ENCODE data around the gene TMEM165.

Gene TMEM165

DNA sequence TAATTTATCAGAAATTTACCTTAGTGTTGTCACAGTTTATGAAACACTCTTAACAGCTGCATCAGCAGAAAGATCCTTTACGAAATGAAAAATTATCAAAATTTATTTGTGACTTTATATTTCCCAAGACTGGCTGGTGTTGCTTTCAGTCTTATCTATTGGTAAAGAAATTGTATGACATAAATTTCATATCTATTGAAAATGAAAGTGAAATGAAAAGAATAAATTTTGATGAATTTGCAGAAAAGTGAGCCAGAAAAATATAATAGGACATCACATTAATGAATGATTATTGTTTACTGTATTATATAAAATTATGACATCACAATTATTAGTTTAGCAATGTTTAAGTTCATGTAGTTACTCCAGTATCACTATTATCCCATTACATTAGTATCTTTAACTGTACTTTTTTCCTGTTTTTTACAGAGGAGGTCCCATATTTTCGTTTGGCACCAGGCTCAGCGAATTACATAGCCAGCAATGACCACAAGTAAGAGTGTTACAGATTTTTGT, 13.2 kb upstream of the TMEM165 start:
- no peak for DNase-seq (ENCODE audit: extremely low read depth, low read depth)
- TF ChIP-seq, protein P1, sequence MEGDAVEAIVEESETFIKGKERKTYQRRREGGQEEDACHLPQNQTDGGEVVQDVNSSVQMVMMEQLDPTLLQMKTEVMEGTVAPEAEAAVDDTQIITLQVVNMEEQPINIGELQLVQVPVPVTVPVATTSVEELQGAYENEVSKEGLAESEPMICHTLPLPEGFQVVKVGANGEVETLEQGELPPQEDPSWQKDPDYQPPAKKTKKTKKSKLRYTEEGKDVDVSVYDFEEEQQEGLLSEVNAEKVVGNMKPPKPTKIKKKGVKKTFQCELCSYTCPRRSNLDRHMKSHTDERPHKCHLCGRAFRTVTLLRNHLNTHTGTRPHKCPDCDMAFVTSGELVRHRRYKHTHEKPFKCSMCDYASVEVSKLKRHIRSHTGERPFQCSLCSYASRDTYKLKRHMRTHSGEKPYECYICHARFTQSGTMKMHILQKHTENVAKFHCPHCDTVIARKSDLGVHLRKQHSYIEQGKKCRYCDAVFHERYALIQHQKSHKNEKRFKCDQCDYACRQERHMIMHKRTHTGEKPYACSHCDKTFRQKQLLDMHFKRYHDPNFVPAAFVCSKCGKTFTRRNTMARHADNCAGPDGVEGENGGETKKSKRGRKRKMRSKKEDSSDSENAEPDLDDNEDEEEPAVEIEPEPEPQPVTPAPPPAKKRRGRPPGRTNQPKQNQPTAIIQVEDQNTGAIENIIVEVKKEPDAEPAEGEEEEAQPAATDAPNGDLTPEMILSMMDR (IDR thresholded peaks at IDR 0.05; ENCODE audit: low read depth, low read length) = no peak

DNA sequence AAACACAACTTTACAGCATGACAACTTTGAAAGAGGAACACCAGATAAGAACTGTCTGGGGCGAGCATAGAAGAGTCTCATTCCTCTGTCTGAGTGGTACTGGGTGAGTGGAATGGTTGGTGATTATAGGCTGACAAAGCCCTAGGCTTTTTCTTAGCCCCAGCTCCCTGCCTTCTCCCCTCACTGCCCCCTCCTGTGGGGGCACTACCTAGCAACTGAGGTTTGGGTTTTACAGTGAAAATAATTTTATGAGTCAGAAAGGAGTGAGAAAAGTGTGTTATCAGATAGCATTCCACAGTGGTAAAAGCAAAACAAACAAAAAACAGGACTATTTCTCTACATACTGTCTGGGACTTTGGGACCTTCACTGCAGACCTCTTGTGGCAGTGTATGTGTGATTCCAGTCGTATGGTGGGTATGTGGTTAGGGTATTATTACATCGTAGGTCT, 10.5 kb upstream of the TMEM165 start:
- TF ChIP-seq, protein P1 (IDR thresholded peaks at IDR 0.05; ENCODE audit: low read depth, low read length) = no peak
- DNase-seq (ENCODE audit: extremely low read depth, low read depth) = no peak

DNA sequence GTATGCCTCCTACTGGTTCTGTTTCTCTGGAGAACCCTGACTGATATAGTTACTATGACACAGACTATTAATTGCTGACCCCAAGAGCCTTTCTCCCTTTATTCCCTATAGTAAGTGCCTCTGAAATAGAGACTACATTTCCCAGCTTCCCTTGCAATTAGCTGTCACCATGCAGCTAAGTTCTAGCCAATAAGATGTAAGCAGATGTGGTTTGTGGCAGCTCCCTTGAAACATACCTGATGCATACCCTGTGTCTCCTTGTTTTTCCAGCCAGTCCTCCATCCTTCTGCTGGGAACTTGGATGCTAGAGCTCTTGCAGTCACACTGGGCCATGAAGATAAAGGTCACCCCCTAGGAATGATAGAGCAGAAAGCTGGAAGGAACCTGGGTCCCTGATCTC, 9.7 kb upstream of the TMEM165 start:
- TF ChIP-seq, protein P1 (IDR thresholded peaks at IDR 0.05; ENCODE audit: low read depth, low read length) = no peak
- DNase-seq (ENCODE audit: extremely low read depth, low read depth) = no peak

DNA sequence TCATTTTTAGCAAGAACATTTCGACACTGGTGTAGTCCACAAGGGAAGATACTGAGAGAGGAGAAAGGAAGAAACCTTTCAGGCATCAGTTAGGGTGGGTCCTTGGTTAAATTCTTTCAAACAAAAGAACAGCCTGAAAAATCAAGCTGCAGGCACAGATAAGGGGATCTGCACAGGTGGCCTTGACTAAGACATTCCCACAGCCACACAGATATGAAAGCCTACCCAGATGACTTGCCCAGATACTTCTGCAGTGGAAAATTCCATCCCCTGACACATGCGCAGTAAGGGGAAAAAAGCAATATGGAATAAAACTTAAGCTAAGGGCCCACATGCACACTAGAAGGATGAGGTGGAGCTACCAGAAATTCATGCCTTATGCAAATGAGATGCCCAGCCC, 8.9 kb upstream of the TMEM165 start:
- TF ChIP-seq, protein P1 (IDR thresholded peaks at IDR 0.05; ENCODE audit: low read depth, low read length) = no peak
- DNase-seq (ENCODE audit: extremely low read depth, low read depth) = no peak

DNA sequence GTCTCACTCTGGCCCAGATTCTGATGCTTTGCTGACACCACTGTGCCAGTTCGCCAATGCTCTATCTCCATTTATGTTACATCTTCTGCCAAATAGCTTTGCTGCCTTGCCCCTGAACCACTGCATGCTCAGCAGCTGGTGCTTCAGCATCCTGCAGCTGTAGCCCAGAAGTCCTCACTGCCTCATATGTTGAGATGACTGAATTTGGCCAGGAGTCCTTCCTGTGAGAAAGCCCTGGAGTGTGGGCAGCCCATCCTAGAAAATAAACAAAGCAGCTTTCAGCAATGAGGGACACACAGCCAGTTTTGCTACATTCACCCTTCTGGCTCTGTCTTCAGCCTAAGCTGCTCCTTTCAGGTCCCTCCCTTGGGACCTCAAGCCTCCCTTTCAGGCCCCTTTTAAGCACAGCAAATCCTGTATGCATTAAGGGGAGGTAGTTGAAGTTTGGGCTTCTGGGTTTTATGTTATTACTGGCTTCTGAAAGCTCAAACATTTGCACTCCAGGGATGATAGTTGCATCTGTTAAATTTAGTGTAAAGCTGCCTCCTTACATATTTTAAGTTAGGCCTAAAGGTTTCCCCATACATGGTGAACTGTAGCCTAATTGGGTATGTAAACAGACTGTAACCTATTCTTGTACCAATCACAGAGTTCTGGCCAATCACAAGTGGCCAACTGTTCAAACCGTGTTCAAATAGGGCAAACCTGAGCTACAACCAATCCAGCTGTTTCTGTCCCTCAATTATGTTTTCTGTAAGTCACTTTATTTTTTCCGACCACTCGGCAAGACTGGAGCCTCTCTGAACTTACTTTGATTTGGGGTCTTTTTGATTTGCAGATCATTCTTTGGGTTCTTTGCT, 2.1 kb upstream of the TMEM165 start:
- no peak for DNase-seq (ENCODE audit: extremely low read depth, low read depth)
- TF ChIP-seq, protein P1 (IDR thresholded peaks at IDR 0.05; ENCODE audit: low read depth, low read length) = no peak

DNA sequence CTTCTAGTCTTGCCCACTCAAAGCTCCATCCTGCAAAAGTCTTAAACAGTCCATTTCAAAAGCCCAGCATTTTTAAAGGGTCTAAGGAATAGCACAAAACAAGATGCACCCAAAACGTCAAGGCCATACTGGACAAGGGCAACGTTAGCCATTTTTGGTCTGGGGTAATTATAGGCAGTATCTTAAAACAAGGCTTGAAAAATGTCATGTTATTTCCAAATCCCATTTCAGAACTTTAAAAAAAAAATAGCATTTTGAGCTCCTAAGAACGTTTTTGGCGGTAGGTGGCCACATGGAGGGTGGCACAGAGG, 584 bp upstream of the TMEM165 start:
- no peak for DNase-seq (ENCODE audit: extremely low read depth, low read depth)
- TF ChIP-seq, protein P1 (IDR thresholded peaks at IDR 0.05; ENCODE audit: low read depth, low read length) = peak; percentile 17

DNA sequence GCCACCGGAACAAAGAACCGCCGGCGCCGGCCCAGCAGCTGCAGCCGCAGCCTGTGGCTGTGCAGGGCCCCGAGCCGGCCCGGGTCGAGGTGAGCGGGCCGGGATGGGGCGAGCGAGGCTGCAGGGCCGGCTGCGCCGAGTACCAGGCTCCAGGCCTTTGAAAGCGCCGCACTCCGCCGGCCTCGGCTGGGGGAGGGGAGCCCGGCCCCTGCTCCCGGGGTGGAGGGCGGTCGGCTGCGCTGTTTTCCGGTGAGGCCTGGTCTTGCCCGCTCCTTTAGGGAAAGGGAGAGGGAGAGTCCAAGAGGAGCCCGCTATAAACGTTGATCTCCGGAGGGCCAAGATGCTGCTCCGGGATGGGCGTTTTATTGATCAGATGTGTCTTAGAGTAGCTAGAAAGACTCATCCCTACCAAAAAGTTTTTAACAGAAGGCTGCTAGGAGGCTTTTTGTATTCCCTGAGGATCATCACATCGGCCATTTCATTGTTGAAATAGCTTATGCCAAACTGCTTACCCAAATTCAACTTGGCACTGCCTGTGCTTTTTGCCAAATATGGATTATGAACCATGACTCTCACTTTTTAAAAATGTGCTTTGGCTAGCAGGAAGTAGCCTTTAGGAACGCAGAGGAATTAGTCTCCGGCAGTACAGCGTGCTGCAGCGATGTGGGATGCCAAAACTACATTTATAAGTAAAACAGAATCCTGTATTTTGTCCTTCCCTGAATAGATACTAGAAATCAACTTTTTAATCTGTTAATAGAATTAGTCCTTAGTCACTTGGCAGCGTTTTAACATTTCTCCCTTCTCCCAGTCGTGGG, 760 bp downstream of the TMEM165 start:
- no peak for DNase-seq (ENCODE audit: extremely low read depth, low read depth)
- TF ChIP-seq, protein P1 (IDR thresholded peaks at IDR 0.05; ENCODE audit: low read depth, low read length) = no peak
